GM04503 (cell line): Measurements from ENCODE around the gene SSMEM1.
"Not testable (repeated sequence)": the region's sequence is repeated elsewhere in the genome, so short reads cannot be mapped to it uniquely, and the experiment has no call there.

Experiments used
- DNase-seq: peaks from one replicate; pipeline ENCODE4 v3.0.0-alpha.2; 2012; ENCODE audit warnings: low read depth

Gene SSMEM1

GRCh38 chr7:130249626-130250025 lies 42.0 kb downstream of the SSMEM1 start:
- not testable (repeated sequence) for DNase-seq

GRCh38 chr7:130254555-130254954 lies 46.9 kb downstream of the SSMEM1 start:
- DNase-seq, result no peak

- DNase-seq, result no peak
Observed at GRCh38 chr7:130256704-130257103, 49.0 kb downstream of the SSMEM1 start.

GRCh38 chr7:130258494-130259078 lies 50.9 kb downstream of the SSMEM1 start:
- DNase-seq, result no peak

DNA sequence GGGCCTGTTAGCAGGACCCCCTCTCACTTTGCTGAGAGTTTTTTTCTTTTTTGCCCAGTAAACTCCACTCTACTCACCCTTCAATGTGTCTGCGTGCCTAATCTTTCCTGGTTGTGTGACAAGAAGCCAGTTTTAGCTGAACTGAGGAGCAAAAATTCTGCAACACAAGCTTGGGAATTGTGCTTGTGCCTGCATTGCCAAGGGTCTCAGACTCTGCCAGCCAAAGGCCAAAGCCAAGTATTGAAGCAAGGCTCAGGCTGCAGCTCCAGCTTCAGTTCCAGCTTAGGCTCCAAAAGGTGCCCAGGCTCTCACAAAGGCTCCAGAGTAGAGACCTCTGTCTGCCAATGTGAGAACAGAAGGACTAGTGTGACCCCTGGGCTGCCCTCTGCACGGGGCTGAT lies 54.8 kb downstream of the SSMEM1 start:
- no peak for DNase-seq

DNA sequence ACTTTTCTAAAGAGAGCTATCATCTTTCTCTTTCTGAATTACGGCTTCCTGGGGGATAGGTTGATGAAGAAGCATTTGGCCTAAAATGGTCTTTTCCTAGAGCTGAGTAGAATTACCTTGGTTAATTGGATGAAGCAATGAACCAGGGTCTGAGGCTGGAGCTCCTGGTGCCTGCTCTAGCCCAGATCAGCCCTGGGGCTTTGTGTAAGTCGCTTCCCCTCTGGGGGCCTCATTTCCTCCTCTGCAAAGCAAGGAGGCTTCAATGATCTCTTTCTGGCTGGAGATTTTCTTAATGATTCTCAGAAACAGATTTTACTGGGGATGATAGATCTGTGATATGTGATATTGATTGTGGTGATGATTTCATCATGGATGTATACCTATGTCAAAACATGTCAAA lies 55.5 kb downstream of the SSMEM1 start:
- DNase-seq, result no peak
